ENCODE results near the gene INO80D. TPM values are rescaled to one million over a fixed set of nuclear protein-coding genes. Genes with fewer than 3 reads are reported as not detected.
"Not testable (repeated sequence)": the region's sequence is repeated elsewhere in the genome, so short reads cannot be mapped to it uniquely, and the experiment has no call there.

The INO80D gene, protein sequence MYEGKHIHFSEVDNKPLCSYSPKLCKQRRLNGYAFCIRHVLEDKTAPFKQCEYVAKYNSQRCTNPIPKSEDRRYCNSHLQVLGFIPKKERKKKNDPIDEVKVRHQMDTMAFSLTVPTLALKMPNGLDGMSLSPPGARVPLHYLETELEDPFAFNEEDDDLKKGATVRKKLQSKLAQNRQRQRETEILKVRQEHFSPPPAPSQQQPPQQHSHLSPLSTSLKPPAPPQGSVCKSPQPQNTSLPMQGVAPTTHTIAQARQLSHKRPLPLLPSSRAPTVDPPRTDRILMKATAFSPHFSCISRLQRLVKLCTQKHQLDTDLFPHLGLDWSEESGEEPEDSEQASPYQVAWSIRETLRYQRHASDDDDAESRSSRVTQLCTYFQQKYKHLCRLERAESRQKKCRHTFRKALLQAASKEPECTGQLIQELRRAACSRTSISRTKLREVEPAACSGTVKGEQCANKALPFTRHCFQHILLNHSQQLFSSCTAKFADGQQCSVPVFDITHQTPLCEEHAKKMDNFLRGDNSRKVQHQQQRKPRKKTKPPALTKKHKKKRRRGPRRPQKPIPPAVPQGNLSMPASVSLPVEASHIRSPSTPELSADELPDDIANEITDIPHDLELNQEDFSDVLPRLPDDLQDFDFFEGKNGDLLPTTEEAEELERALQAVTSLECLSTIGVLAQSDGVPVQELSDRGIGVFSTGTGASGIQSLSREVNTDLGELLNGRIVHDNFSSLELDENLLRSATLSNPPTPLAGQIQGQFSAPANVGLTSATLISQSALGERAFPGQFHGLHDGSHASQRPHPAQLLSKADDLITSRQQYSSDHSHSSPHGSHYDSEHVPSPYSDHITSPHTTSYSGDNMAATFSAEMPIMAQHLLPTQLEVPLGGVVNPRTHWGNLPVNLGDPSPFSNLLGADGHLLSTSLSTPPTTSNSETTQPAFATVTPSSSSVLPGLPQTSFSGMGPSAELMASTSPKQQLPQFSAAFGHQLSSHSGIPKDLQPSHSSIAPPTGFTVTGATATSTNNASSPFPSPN
- total RNA-seq: 21.1 TPM

DNA sequence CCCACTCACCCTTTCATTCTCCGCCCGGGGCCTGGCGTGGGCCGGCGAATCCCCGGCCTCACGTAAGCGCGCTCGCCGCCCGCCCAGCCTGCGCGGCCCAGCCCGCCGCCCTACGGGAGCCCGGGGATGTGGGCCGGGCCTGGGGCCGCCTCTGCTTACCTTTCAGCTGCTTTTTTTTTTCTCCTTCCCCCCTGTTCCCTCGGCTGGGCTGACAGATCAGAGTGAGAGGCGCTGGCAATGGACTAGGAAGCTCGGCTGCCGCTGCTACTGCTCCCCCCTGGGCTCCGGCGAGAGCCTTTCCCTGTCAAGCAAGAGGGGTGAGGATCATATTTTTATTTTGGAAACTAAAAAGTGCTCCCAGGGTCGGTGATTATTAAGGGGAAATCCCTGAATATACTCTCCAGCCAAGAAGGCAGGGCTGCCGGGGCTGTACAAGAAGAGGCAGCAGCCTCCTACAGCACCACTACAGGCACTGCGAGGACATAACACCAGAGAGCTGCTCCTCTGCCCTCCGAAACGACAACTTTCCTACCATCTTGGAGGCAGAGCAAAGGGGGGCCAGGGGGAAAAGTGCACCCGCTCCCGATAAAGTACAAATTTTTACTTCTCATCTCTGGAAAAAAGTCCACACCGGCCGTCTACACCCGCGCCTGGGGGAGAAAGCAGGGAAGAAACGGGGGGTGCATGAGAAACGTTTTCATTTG, at the start of gene INO80D:
Gene INO80D, minus strand, starts transcription at position 433 of the 704 bp plus-strand sequence. CDS start 23,158 bp downstream, outside the sequence.
- peak; percentile 93 for DNase-seq

- DNase-seq: no peak
These were observed 41.7 kb upstream of the INO80D start for GRCh38 chr2:206127656-206128055.

- no peak for DNase-seq
These were observed 39.9 kb upstream of the INO80D start for GRCh38 chr2:206125901-206126300.

GRCh38 chr2:206122569-206122968, 36.6 kb upstream of the INO80D start:
- not testable (repeated sequence) for DNase-seq

DNA sequence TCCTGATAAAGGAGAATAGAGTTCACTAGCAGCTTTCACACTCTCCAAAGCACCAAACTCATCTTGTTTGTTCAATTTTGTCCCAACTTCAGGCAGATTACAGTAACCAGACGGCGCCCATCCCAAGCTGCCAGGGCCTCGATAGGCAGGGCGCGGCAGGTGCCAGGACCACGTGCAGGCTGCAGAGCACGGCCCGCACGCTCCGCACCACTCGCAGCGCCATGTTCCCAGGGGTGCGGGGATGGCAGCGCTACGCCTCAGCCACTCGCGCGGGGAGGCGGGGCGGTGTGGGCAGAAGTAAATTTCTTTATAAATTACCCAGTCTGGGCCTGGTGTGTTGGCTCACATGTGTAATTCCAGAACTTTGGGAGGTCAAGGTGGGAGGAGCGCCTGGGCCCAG, 30.3 kb upstream of the INO80D start:
- DNase-seq: no peak

- no peak for DNase-seq
These were observed 29.1 kb upstream of the INO80D start for GRCh38 chr2:206115026-206115578.

DNA sequence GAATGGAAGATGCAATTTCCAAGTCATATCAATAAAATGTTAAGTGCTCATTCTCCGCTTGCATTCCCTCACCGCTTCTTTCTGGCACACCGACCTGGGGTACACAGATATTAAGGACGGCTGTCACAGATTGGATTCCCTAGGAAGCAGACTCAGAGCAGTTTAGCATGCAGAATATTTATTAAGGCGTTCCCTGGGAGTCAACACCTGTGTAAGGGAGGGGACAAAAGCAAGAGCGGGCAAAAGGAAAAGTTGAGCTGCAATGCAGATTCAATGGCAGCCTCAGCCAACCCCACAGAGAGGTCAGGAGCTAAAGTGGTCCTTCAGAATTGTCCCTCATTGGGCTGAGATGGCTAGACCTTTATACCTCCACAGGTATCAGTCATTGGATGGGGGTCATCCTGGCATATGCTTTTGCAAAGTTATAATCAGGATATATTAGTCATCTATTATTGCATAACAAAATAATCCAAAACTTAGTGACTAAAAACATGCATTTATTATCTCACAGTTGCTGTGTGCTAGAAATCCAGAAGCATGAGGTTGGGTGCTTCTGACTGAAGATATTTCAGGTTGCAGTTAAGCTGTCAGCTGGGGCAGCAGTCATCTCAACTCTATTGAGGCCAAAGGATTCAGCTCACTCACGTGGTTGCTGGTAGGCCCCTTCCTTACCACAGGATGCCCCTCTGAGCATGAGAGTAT, 27.0 kb upstream of the INO80D start:
- no peak for DNase-seq

DNA sequence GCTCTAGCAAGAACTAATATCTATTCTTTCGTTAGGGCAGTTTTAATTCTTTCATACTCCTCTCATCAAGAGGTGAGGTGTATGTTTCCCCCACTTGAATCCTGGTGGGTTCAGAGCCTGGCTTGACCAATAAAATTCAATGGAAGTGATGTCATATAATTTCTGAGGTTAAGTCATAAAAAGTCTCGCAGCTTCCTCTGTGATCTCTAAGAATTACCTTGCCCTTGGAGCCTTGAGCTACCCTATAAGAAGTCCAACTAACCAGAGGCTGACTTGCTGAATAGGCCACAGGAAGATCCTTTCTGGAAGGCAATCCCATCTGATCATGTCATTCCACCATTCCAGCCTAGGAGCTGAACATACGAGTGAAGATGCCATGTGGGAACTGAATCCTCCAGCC, 26.1 kb upstream of the INO80D start:
- no peak for DNase-seq

- no peak for DNase-seq
These were observed 22.7 kb upstream of the INO80D start for GRCh38 chr2:206108713-206109112.

DNA sequence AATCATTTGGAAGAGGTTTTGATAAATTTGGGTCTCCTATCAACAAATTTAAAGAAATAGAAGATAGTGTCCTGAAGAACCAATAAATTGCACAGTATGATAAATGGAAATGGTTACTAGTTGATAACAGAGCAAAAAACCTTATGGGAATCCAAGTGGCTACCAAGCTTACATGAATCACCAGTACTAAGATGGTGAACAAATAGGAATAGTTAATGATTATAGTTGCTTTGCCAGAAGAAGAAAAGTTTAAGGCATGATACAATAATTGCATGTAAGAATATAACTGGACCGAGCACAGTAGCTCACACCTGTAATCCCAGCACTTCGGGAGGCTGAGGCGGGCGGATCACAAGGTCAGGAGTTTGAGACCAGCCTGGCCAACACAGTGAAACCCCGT, 19.6 kb upstream of the INO80D start:
- DNase-seq: no peak

- DNase-seq: no peak
These were observed 19.1 kb upstream of the INO80D start for GRCh38 chr2:206105038-206105437.

DNA sequence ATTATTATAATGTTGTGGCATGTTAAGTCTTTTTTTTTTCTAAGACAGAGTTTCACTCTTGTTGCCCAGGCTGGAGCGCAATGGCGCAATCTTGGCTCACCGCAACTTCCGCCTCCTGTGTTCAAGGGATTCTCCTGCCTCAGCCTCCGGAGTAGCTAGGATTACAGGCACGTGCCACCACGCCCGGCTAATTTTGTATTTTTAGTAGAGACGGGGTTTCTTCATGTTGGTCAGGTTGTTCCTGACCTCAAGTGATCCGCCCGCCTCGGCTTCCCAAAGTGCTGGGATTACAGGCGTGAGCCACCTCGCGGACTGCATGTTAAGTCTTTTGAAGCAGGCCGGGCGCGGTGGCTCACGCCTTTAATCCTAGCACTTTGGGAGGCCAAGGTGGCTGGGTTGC, 12.9 kb upstream of the INO80D start:
- not testable (repeated sequence) for DNase-seq

- no peak for DNase-seq
These were observed 12.5 kb upstream of the INO80D start for GRCh38 chr2:206098471-206098870.

- no peak for DNase-seq
These were observed 10.9 kb upstream of the INO80D start for GRCh38 chr2:206096876-206097275.

DNA sequence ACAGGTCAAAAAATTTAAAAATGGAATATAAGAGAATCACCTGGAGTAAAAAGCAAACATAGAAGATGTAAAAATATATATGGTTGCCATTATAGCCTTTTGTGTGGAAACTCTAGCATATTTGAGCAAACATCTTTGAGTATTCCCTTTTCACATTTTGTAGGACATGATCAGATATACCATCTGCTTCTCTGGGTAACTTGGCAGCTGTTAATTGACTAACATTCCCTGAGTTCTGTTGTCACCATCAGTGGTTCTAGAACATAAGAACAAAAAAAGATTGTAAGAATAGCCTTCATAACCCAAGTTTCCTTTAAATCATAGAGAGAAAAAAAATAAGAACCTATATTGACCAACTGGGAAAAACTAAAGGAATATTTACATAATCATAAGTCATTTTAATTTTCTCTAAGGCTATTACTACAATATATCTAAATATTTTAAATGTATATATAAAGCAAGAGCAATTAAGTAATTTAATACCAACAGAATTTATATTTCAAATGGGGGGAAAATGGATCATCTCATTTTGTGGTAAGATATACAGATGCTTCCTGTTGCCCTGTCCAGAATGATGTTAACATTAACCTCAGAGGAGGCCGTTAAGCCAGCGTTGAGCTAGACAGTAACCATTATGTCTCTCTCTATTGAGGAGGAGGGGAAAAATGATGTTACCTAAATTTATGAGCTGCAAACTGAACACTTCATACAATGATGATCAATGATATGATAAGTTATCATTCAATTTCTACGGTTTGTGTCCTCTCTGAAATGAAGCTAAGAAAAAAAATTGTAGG, 9.8 kb upstream of the INO80D start:
- DNase-seq: no peak

GRCh38 chr2:206092297-206092696, 6.3 kb upstream of the INO80D start:
- no peak for DNase-seq

GRCh38 chr2:206088248-206088647, 2.3 kb upstream of the INO80D start:
- DNase-seq: no peak

DNA sequence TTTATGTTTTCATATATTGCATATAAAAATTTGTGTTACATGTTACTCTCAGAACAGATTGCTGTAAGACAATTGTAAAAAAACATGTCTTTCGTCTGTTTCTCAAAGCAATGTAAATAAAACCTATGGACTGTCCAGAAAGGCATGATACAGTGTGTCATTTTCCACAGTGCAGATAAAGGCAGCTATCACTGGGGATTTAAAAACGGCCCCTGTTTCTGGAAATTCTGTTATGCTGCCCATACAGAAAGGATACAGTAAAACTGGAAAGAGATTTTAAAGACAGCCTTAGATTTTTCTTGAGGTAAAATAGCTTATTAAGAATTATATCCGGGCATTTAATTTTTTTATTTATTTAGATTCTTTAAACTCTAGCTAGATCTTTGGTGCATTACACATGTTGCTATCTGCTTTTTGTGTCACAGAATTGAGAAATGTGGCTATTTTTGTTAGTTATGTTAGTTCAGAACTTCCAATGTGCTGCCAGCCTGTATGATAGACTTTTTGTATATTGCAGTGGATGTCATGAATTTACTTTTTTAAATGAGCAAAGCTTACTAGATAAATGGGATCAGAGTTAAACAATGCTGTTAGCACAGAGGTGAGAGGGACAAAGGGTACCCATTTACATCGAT, 859 bp upstream of the INO80D start:
- DNase-seq: peak; percentile 56

DNA sequence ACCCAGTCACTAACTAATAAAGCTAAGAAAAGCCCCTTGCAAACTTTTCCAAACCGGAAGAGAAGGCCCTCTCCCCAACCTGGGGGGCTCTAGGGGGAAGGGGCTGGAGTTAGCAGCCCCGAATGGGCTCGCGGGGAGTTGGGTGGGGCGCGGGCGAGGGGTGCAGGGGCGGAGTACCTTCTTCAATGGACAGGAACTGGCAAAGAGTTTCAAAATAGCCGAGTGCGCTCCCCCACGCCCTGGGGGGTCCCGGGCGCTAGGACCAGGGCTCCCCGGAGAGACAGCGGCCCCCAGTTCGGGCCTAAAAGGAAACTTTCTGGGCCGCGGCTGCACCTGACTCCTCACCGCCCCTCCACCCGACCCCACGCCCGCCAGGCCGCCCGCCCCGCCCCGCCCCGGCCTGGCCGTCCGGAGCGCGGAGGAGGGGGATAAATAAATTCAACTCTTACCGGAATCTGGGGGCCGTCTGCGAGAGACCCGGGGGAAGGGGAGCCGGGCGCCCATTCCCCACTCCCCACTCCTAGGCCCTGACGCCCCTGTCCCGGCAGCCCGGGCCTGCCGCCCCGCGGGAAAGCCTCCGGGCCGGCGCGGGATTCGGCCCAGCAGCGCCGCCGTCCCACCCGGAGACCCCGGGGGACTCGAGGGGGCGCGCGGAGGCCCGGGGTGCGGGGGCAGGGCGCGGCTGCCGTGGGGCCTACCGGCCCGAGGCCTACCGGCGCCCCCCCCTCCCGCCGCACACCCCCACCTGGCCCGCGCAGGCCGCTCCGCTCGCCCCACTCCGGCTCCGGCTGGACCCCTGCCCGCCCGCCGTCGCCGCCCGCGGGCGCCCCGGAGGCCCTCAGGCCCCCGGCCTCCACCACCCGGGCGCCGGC, 868 bp downstream of the INO80D start:
- peak; percentile 65 for DNase-seq

Data from tongue (tissue), 2 donors.